Tibial nerve (tissue), 4 donors: ENCODE data around the gene SPRR2G. TPM values are rescaled to one million over a fixed set of nuclear protein-coding genes. Genes with fewer than 3 reads are reported as not detected.
"Not testable (repeated sequence)": the region's sequence is repeated elsewhere in the genome, so short reads cannot be mapped to it uniquely, and the experiment has no call there.

Experiments used
- DNase-seq, 2 donors: peaks; one replicate each; pipeline ENCODE4 v3.0.0-alpha.2; 2019; ENCODE audit warnings: low spot score in 2 of 2
- H3K27ac ChIP-seq, 4 donors: fragments of 200-600 bp; sonication (generic) in 3 of 4; one replicate each; pipeline ENCODE4 v1.5.1; 2017 to 2019; ENCODE audit warnings: mild to moderate bottlenecking in 1 of 4
- H3K27me3 ChIP-seq, 2 donors: fragments of 200-600 bp; sonication (generic) in 1 of 2; one replicate each; pipeline versions ENCODE4 v1.5.1 to v1.6.0; 2017 to 2019
- H3K36me3 ChIP-seq, 3 donors: fragments of 200-600 bp; sonication (generic); one replicate each; pipeline ENCODE4 v1.5.1; 2018 to 2019
- H3K4me1 ChIP-seq, 4 donors: fragments of 200-600 bp; sonication (generic) in 3 of 4; one replicate each; pipeline ENCODE4 v1.5.1; 2017 to 2019
- H3K4me3 ChIP-seq, 4 donors: fragments of 200-600 bp; sonication (generic) in 3 of 4; one replicate each; pipeline ENCODE4 v1.5.1; 2017 to 2019; ENCODE audit warnings: mild to moderate bottlenecking in 1 of 4, moderate library complexity in 1 of 4
- H3K9me3 ChIP-seq, 4 donors: fragments of 200-600 bp; sonication (generic) in 3 of 4; one replicate each; pipeline ENCODE4 v1.5.1; 2017 to 2019
- CTCF ChIP-seq, 5 experiments: fragments of 200-600 bp in 3 of 5; fragments of 450-650 bp in 2 of 5; sonication (generic) in 3 of 5; IDR thresholded peaks; one replicate each; pipeline ENCODE4 v1.5.1; 2016 to 2019; ENCODE audit warnings: antibody characterized with exemption in 5 of 5, mild to moderate bottlenecking in 3 of 5, moderate library complexity in 2 of 5
- EP300 ChIP-seq, 2 donors: sonication (generic); formaldehyde crosslinking; IDR thresholded peaks; one replicate each; pipeline ENCODE4 v1.6.1; 2017; ENCODE audit warnings: antibody characterized with exemption in 2 of 2, mild to moderate bottlenecking in 1 of 2
- POLR2A ChIP-seq, 2 donors: fragments of 450-650 bp; IDR thresholded peaks; one replicate each; pipeline ENCODE4 v1.6.1; 2017; ENCODE audit warnings: antibody characterized with exemption in 2 of 2, mild to moderate bottlenecking in 2 of 2, moderate library complexity in 2 of 2
- WGBS, 2 donors: methylation state at CpG; one replicate each; pipeline ENCODE4 v1.1.5; 2018; 5-methylcytosine and 5-hydroxymethylcytosine counted together
- small RNA-seq: library from RNA; depleted of rRNA; stranded (forward); fragments of <200 nt; gene quantifications from one replicate; pipeline ENCODE3, GENCODE V24; 2016
- total RNA-seq, 4 donors: library from RNA; depleted of rRNA; stranded (reverse); fragments of >200 nt; gene quantifications; one replicate each; pipeline ENCODE4 v1.1.0, GENCODE V29; 2016

SPRR2G gene
- total RNA-seq, 4 donors from 2014 or later, result not detected

- 62 to 64% methylated on average over 3 of the region's 3 CpGs for WGBS, 2 donors
- Histone ChIP-seq H3K27me3 (no peaks in the 10 kb centered on the region), H3K36me3 (no peaks in the 10 kb centered on the region), H3K27ac (no peak overlapping the region), H3K4me3 (no peak overlapping the region), H3K4me1 (no peaks in the 10 kb centered on the region), H3K9me3 (peaks cover 0 to 8% (median 0%) of the 10 kb centered on the region in 4 donors)
- DNase-seq, result no peak
- TF ChIP-seq CTCF (IDR thresholded peaks at IDR 0.05), result no peak
Measured at GRCh38 chr1:153119491-153119971, 31.2 kb downstream of the SPRR2G start.

- not testable (repeated sequence) for H3K4me3 ChIP-seq, H3K4me1 ChIP-seq, H3K36me3 ChIP-seq, H3K27me3 ChIP-seq, H3K9me3 ChIP-seq, DNase-seq, H3K27ac ChIP-seq
Measured at GRCh38 chr1:153115264-153115663, 35.4 kb downstream of the SPRR2G start.

GRCh38 chr1:153113416-153113815, 37.3 kb downstream of the SPRR2G start, which contains the start of gene SPRR2F:
Gene SPRR2F (minus strand): TSS chr1:153113516. CDS start chr1:153112733, 783 bp downstream.
- TF ChIP-seq CTCF (IDR thresholded peaks at IDR 0.05) (no peak), EP300 (IDR thresholded peaks at IDR 0.05) (no peak), POLR2A (IDR thresholded peaks at IDR 0.05) (no peak)
- WGBS, 2 donors, result 75 to 79% methylated on average over 3 of the region's 3 CpGs
- no peak for DNase-seq
- no peak within 1 kb of the TSS for H3K4me3 ChIP-seq
- no peaks in the 10 kb centered on the region for H3K4me1 ChIP-seq
- H3K36me3 ChIP-seq, result no peaks in the 10 kb centered on the region
- H3K27me3 ChIP-seq, result no peaks in the 10 kb centered on the region
- no peaks in the 10 kb centered on the region for H3K9me3 ChIP-seq
- no peak within 1 kb of the TSS for H3K27ac ChIP-seq

- not testable (repeated sequence) for H3K36me3 ChIP-seq, H3K27ac ChIP-seq, H3K4me3 ChIP-seq, H3K27me3 ChIP-seq, H3K4me1 ChIP-seq, H3K9me3 ChIP-seq, DNase-seq
- WGBS, 2 donors, result 73 to 79% methylated on average over 5 of the region's 5 CpGs
Measured at GRCh38 chr1:153112454-153112853, 38.2 kb downstream of the SPRR2G start.

GRCh38 chr1:153100245-153100644, 50.4 kb downstream of the SPRR2G start:
- TF ChIP-seq EP300 (IDR thresholded peaks at IDR 0.05) (no peak), POLR2A (IDR thresholded peaks at IDR 0.05) (no peak), CTCF (IDR thresholded peaks at IDR 0.05) (no peak)
- H3K4me1 ChIP-seq, result no peaks in the 10 kb centered on the region
- no peaks in the 10 kb centered on the region for H3K27me3 ChIP-seq
- no peaks in the 10 kb centered on the region for H3K36me3 ChIP-seq
- H3K9me3 ChIP-seq, result peaks cover 0 to 2% (median 0%) of the 10 kb centered on the region in 4 donors
- DNase-seq, result no peak
- WGBS, 2 donors, result 92 to 93% methylated on average over 5 of the region's 5 CpGs
- H3K27ac ChIP-seq, result no peak overlapping the region
- H3K4me3 ChIP-seq, result no peak overlapping the region

Small RNAs within 50 kb of the gene (small RNA-seq; reads per million reads assigned to genes)
- not detected for gene SPRR2C

Other genes starting within 250 kb of the SPRR2G start
- gene IVL, start 242.3 kb downstream of the SPRR2G start, total RNA-seq, result not detected
- not detected for gene SPRR5, start 203.7 kb downstream of the SPRR2G start, total RNA-seq
- gene SPRR4, start 180.2 kb downstream of the SPRR2G start, total RNA-seq, result not detected
- gene SPRR1A, start 166.8 kb downstream of the SPRR2G start, total RNA-seq, result not detected
- not detected for gene SPRR3, start 149.1 kb downstream of the SPRR2G start, total RNA-seq
- gene SPRR1B, start 119.7 kb downstream of the SPRR2G start, total RNA-seq, result not detected
- not detected for gene SPRR2D, start 109.8 kb downstream of the SPRR2G start, total RNA-seq
- not detected for gene SPRR2A, start 93.4 kb downstream of the SPRR2G start, total RNA-seq
- not detected for gene SPRR2B, start 79.3 kb downstream of the SPRR2G start, total RNA-seq
- not detected for gene SPRR2E, start 56.4 kb downstream of the SPRR2G start, total RNA-seq
- gene SPRR2F, start 37.4 kb downstream of the SPRR2G start, total RNA-seq, result not detected
- gene LELP1, start 52.5 kb upstream of the SPRR2G start, total RNA-seq, result not detected
- not detected for gene PRR9, start 66.7 kb upstream of the SPRR2G start, total RNA-seq
- gene LORICRIN, start 108.8 kb upstream of the SPRR2G start, total RNA-seq, result under 1 TPM in 1 of 4 donors, not detected in 3; 0.44 TPM
- not detected for gene PGLYRP3, start 162.1 kb upstream of the SPRR2G start, total RNA-seq
- gene PGLYRP4, start 198.0 kb upstream of the SPRR2G start, total RNA-seq, result not detected
- gene S100A9, start 207.0 kb upstream of the SPRR2G start, total RNA-seq, result 100 to 1,000 TPM in 2 of 4 donors, 10 to 100 TPM in 2; 58.8 to 793 (median 88.3) TPM
- gene S100A12, start 224.7 kb upstream of the SPRR2G start, total RNA-seq, result not detected
- 100 to 1,000 TPM in 1 of 4 donors, 10 to 100 TPM in 1, 1 to 10 TPM in 2; 2.4 to 118 (median 10.6) TPM for gene S100A8, start 240.2 kb upstream of the SPRR2G start, total RNA-seq